HG03175 (cell line): ENCODE measurements around the gene GAS6.
"Not testable (repeated sequence)": the region's sequence is repeated elsewhere in the genome, so short reads cannot be mapped to it uniquely, and the experiment has no call there.

ENCODE experiments used
- ATAC-seq: cut with Tn5 transposase; IDR thresholded peaks from one replicate; pipeline ENCODE4 v1.9.1; 2021; ENCODE audit warnings: mild to moderate bottlenecking, moderate library complexity; ENCODE audit not compliant: unreplicated experiment

The GAS6 gene

DNA sequence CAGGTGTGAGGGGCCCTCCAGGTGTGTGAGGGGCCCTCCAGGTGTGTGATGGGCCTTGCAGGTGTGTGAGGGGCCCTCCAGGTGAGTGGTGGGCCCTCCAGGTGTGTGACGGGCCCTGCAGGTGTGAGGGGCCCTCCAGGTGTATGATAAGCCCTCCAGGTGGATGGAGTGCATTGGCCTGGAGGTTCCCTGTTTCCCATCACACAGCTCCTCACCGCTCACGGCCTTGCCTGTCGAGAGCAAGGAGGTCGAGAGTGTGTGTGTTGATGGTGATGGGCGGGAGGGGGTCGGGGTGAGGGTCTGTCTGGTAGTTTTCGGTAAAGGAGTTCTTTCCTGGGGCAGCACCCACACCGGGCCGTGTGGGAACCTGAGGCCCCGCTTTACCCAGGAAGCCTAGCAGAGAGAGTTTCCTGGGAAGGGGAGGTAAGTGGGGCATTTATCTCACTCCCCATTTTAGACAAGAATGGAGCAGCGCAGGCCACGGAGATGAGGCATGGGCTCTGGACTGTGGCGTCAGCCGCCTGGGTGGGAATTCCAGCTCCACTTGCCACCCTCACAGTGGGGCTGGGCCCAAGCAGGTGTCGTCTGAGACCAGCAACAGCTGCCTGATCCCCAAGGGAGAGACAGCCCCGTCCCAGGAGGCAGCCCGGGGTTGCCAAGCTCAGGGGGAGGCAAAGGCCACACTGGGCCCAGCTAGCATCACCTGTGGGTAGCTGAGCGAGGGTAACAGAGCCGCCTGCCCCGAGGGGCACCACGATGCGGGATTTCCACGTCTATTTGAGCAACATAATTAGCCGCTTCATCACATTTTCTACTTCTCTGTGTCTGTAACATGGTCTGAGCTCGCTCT, 10.9 kb upstream of the GAS6 start:
- ATAC-seq: no peak

DNA sequence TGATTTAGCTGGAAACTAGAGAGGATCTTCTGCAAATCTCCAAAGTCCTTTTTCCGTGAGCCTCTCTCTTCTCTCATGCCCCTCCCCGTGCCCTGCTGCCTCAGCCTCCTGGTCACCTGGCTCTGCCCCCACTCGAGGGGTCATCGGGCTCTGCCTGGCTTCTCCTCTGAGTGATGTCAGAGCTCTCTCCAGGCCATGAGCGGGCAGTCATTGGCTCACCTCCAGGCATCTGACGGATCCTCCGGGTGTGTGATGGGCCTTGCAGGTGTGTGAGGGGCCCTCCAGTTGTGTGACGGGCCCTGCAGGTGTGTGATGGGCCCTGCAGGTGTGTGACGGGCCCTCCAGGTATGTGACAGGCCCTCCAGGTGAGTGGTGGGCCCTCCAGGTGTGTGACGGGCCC, 10.3 kb upstream of the GAS6 start:
- ATAC-seq: no peak

DNA sequence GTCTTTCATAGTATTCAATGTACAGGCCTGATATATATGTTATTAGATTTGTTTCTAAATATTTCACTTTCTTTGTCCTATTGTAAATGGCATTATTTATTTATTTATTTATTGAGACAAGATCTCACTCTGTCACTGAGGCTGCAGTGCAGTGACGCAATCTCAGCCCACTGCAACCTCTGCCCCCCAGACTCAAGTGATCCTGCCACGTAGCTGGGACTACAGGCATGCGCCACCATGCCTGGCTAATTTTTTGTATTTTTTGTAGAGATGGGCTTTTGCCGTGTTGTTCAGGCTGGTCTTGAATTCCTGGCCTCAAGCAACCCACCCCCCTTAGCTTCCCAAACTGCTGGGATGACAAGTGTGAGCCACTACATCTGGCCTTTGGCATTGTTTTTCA, 5.4 kb upstream of the GAS6 start:
- no peak for ATAC-seq

DNA sequence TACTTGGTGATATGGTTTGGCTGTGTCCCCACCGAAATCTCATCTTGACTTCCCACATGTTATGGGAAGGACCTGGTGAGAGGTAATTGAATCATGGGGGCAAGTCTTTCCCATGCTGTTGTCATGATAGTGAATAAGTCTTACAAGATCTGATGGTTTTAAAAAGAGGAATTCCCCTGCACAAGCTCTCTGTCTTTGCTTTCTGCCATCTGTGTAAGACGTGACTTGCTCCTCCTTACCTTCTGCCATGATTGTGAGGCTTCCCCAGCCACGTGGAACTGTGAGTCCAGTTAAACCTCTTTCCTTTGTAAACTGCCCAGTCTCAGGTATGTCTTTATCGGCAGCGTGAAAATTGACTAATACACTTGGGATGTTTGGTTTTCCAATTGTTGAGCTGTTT, 4.0 kb upstream of the GAS6 start:
- not testable (repeated sequence) for ATAC-seq

DNA sequence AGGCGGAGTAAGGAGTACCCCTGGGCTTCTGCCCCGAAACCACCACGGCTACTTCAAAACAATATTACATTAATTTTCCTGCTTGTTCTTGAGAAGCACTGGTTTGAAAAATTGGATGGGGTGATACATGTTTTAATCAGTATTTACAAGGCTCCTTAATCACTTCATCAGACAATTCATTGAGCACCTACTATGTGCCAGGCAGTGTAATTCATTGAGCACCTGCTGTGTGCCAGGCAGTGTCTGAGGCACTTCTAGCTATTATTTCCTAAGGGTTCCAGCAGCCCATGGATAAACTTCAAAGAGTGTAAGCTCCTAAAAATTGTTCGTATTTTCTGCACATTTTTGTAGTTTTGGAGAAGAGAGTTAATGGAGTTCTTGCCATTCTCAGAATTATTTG, 1.6 kb upstream of the GAS6 start:
- ATAC-seq: no peak

DNA sequence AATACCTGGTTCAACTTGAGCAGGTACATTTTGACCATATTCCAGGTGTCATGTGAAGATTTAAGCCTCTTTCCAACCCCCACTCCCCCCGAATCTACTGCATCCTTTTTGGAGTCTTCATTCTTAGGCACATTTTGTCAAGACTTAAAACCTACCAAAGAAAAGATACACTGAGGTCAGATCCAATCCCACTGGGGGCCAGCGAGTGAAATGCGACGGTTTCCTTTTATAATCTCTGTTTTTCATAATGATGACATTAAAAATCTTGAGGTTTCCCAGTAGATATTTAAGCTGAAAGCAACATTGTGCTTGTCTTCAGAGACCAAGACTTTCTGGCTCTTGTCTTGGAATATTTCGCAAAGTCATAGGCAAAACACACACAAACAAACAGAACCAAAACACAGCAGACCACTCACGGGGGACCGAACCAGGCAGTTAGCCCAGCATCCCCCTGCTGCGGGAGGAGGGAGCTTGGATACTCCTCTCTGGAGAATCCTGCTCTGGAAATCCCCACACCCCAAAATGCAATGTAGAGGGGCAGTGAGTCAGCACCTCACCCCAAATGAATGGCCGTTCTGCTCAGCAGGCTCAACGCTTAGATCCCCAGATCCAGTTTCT, 506 bp upstream of the GAS6 start:
- no peak for ATAC-seq

DNA sequence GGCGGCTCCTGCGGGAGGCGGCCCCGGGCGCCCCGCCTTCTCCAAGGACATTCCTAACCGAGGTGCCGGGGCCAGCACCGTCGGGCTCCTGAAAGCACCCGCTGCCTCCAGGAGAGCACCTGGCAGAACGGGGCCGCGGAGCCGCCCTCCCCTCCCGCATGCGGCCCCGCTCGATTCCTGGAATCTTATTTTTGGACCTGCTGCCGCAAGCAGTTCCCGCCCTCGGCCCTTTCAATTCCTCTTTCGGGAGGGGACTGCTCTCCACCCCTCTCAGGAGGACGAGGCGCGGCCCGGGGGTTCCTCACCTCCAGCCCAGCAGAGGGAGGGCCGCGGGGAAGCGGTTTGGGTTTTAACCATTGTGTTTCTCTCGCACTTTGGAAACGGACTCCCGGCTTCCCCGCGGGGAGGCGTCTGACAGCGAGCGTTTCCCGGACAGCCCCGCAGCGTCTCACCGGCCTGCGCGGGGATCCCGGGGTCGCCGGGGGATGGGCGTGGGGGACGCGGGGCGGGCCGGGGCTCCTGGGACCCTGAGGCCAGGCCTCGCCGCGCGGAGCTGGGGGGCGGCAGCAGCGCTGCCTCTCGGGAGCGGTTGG, 849 bp downstream of the GAS6 start:
- ATAC-seq: no peak

DNA sequence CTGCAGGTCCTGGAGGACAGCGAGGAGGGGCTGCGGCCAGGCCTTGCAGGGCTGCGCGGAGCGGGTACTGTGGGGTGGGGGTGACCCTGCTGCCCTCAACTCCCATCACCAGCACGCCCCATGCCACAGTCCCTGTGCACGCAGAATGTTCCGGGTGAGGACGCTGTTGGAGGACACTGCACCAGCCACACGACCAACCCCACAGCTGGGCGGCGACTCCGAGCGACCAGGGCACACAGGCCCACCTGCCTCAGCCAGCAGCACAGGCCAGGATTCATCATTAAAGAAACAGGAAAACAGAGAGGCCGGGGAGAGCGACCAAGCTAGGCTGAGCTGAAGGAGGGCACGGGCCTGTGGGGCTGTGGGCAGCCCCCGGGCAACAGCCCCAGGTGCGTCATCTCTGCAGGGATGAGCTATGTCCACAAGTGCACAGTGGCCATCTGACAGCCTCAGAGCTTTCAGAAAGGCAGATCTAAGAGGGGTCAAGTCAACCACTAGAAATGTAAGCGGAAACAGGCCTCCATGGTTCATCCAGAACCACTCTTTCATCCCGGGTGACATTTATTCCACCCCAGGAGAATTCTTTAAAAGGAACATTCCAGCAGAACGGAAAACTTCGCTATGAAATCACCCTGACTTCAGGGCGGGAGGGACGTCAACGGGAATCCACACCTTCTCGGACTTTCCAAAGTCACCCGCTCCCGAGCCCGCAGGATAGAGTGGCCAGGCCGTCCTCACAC, 1.5 kb downstream of the GAS6 start:
- ATAC-seq: no peak

DNA sequence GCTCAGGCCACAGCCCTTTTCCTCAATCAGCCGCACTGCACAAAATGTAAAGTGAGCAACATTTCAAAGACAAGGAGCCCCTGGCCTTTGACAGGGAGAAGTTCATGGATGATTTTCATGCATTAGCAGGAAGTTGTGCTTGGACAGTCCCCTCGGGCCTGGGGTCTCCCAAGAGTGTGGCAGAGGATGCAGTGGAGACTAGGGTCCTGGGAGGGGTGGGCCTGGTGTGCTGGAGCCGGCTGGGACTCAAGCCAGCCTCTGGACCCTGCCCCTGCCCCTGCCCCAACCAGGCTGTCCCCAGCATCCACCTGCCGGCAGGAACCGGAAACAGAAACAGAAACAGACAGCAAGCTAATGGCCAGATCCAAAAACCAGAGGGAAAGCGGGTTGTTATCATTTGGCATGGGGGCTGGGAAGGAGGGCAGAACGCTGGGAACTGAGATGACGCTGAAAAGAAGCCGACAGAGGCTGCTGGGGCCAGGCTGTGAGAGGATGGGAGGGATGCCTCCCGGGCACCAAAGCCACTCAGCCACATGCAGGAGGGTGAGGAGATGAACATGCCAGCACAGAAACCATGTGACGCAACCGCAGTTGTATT, 2.3 kb downstream of the GAS6 start:
- no peak for ATAC-seq

DNA sequence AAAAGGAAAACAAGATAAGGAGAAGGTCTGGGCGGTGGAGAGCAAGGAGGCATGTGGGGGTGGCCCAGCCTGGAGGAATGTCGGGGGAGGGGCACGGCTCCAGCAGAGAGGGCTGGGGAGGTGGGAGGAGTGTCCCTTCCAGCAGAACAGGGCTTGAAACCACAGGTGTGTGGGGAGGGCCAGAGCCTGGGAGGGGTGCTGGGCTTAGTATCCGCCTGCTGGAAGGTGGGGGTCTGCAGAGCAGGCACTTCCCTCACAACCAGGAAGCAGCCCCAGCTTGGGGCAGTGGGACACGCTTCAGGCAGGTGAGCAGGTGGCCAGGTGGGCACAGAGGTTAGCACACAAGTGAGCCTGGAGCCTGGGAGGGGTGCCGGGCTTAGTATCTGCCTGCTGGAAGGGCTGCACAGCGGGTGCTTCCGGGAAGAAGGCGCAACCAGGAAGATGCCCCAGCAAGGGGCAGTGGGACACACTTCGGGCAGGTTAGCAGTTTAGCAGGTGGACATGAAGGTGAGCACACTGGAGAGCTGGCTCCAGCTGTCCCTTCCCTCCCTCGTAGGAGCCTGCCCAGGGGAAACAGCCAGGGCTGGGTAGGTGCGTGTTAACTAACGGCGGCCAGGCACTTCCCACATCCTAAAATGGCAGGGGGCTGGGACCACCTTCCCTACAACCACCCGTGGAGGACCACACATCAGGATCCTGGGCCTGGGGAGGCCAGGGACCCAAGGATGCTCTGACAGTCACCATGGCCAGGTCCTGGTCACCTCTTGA, 3.0 kb downstream of the GAS6 start:
- ATAC-seq: no peak

DNA sequence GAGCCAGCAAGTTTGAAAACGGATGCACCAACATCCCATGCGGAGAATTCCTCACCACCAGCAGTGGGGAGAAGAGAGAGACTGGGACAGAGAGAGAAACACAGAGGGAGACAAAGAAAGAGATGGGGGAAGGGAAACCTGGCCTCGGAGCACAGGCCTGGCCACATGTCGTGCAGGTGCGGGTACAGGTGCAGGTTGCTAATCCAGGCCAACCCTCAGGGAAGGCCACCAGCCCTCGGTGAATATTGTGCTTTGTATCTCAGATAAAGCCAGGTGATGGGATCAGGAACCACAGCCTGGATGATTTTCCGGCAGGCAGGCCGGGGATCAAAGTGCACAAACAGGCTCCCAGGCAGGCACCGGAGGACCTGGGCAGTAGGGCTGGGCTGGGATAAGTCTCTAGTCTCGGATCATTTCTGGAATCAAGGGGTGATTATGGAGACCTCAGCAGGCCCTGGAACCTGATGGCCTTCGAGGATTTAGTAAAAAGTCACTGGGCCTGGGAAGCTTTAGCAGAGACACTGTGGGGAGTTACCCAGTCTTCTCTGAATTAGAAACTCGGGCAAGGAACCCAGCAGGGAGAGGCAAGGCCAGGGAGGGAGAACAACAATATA, 3.7 kb downstream of the GAS6 start:
- no peak for ATAC-seq

DNA sequence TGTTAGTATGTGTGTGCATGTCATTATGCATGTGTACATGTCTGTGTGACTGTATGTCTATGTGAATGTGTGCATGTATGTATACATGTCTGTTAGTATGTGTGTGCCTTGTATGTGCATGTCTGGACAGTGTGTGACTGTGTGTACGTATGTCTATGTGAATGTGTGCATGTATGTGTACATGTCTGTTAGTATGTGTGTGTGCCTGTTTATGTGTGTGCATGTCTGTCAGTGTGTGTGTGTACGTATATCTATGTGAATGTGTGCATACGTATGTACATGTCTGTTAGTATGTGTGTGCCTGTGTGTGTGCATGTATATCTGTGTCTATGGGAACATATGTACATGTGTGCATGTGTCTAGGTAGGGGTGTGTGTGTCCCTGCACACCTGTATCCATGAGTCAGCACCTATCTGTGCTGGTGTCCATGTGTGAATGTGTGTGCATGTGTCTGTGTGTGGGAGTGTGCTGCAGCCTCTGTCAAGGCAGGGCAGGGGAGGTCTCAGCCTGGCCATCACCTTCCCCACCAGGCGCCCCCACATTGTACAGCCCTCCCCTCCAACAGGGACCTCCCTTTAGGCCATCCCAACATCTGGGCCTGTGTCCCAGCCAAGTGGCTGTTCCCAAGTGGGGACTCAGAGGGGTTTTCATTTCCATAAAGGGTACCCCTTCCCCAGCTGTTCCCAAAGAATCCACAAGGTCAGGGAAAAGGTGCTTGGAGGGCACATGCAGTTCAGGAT, 4.4 kb downstream of the GAS6 start:
- no peak for ATAC-seq

DNA sequence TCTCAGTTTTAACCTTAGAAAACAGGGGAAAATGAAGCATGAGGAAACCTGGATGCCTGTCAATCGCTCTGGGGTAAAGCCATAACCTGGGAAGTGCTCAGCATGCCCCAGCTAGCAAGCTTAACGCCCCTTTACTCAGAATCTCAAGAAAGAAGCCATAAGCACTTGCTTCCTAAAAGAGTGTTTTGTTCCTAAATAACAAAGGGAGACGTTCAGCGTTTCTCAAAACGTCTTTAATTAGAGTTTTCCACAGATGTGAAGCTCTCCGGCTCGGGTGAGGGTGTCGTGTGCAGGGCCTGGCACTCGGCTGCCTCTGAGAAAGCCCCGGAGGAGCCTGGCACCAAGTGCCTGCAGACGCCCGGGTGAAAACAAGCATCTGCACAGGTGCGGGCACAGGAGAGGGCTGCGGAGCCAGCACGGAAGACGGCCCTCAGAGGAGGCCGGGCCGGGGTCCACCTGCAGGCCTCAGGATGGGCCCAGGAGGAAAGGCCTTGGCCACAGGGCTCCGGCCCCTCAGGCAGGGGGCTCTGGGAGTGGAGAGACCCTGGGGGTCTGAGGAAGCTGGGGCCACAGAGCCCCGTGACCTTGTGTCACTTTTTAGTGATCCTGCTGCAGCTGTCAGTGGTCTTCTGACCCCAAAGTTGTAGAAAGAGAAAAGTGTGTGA, 6.2 kb downstream of the GAS6 start:
- no peak for ATAC-seq

DNA sequence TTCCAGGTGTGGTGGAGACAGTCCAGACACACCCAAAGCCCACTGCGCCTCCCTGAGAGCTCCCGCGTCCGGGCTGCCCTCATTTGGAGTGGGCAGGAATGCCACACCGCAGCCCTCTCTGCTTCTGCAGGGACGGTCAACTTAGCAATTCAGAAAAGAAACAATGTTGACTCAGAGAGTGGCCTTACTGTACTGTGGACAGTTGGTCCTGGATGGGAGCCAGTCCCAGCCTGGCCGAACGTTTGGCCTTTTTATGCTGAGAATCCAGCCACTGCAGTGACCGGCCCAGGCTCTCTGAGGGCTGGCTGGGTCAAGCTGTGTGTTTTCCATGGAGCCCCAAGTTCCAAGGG, 7.2 kb downstream of the GAS6 start:
- ATAC-seq: no peak

DNA sequence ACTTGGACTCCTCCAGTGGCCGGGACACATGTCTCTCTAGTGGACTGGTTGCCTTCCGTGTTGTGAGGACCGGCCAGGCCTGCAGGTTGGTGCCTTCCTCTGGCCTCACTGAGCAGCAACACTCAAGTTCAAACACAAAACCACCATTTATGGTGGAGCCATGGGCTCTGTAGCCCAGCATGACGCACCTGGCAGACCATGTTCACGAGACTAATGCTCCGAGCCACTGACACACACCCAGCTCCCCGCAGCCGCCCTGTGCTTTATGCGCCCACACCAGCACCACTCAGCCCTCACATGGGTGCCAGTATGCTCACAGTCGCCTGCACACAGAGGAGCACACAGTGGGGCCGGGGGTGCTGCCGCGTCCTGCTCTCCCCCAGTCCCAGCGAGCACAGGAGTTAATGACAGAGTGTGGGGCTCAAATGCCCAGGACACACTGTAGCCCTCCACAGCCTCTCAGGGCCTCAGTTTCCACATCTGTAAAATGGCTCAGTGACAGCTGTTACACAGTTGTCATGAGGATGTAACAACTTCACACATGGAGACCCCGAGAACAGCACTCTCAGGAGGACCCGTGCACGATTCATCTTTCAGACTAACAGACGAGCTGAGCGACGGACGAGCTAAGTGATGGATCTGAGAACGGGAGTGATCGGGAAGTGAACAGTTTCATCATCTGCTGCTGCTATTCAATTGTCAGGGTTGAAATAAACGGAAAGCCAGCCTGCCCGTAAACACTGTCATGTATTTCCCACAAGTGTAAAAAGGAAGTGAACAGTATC, 7.8 kb downstream of the GAS6 start:
- no peak for ATAC-seq

DNA sequence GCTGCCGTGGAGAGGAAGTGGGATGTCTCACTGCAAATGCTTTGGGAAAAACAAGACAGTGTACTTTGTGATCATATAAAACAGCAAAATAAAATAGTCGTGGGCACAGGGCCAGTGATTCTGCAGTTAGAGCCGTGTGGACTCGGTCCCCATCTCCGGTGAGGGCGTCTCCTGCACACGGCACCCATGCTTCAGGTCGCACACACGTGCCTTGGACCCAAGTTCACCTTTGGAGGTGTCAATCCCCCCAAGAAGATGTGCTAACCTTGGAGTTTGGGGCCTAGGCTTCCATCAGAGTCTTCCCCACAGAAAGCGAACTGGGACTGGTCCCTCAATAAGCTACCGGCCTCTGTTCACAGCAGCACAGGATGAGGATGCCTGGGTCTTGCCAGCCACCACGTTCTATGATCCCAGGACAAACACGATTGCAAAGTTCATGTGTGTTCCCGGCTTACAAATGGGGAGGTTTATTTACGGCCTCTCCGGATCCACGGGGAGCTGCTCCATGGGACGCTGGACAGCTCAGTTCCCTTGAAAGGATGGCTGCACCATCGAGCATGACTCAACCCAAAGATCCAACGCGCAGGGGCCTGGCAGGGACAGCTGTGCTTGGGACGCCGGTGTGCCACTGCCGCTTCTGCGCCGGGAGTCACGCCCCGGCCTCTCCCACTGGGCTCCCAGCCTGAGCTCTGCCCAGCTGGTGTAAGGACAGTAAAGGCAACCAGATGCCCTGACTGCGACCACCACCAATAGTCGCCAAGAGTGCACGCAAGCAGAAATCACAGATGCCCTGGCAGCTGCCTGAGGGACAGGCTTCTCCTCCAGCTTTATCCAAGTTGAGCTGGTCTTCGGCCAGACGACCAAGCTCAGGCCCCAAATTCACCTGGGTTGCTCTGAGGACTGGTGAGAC, 8.6 kb downstream of the GAS6 start:
- ATAC-seq: no peak
